ENCODE data around the gene GJD2. TPM values are rescaled to one million over a fixed set of nuclear protein-coding genes. Genes with fewer than 3 reads are reported as not detected.

The GJD2 gene
- total RNA-seq, 8 experiments from 2014 or later = 0.42 to 7.2 (median 3.0) TPM; not detected in 1

DNA sequence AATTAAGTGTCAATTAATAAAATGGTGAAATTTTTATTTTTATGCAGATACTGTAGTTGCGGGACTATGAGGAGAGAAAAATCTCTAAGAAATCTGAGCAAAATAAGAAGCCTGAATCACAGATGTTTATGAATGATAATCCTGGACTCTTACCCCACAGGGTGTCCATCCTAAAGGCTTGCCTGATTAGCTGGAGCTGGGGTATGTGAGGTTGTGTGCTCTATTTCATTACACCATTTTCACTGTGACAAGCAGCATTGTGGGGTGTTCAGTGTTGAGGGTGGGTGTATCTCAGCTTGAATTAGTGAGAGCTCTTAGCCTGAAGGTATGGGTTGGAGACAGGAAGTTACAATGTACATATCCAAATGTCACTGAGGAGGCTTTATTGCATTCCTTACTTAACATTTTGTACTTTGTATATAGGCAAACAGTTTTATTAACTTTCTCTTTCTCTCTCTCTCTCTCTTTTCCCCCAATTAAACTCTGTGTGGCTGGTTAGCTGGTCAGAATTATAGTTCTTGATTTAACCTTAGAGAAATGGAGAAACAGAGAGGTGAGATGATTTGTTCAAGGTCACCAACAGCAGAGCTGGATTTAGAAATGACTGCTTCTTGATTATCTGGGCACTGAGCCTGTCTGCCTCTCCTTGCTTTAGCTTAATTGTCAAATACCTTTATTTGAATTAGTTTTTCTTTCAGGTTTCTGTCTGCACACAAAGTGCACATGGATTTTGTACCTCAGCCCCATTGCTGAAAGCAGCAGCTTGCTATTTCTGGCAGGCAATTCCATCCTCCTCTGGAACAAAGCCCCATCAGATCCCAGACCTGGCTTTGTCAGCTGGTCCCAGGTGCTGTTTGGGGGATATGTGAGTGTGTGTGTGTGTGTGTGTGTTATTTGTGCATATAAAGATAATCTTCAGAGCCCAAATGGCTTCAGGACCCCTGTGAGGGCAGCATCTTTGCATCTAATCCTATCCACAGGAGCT lies 35.8 kb downstream of the GJD2 start:
- in situ Hi-C loops (cut with MboI; ENCODE audit: low pct_unique_long_range_greater_than_20kb in 2 of 9, low sequenced_read_pairs in 9 of 9, unreplicated experiment in 9 of 9) = loop anchor here in 5 of 9 experiments (10.0 to 25.0 kb wide), 3 partner anchors 93 to 206 kb away; no protein-coding TSS in a partner anchor
- Histone ChIP-seq H3K4me3 (no peak overlapping the region), H3K27ac (no peak overlapping the region), H3K4me1 (replicated peaks in 1 of 2) (peaks cover 9 to 33% of the 10 kb centered on the region in 2 donors)
- 44 to 100% (median 100%) methylated on average over 1 of the region's 1 CpG; no CpG with 5 or more reads in 3 of the 10 experiments for WGBS, 10 experiments
- peak in 3 of 8 experiments; percentile 2 to 41 (median 3) for ATAC-seq (replicated peaks in 6 of 8)

DNA sequence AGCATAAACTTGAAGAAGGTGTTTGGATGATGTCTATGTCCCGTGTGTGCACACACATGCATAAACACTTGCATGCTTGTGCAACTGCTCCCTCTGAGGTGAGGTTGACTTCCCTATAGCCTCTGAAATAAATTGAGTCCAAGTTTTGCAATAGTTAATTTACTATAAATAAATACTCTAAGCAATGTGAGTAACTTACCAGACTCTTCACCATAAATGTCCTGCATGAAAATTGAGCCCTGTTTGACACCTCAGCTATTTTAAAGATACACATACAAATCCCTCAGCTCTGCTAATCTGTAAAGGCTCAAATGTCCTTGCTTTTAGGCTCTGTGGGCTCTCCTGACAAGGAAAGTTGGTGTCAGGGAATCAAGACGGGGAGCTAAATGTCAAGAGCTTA lies 37.1 kb downstream of the GJD2 start:
- peaks cover 9 to 33% of the 10 kb centered on the region in 2 donors for H3K4me1 ChIP-seq (replicated peaks in 1 of 2)
- no peak overlapping the region for H3K4me3 ChIP-seq
- in situ Hi-C loops (cut with MboI; ENCODE audit: low pct_unique_long_range_greater_than_20kb in 2 of 9, low sequenced_read_pairs in 9 of 9, unreplicated experiment in 9 of 9) = loop anchor here in 5 of 9 experiments (10.0 to 25.0 kb wide), 3 partner anchors 95 to 207 kb away; no protein-coding TSS in a partner anchor
- H3K27ac ChIP-seq = no peak overlapping the region
- 33 to 100% (median 73%) methylated on average over 1 to 2 of the region's 2 CpGs; no CpG with 5 or more reads in 2 of the 10 experiments for WGBS, 10 experiments
- ATAC-seq (replicated peaks in 6 of 8) = no peak

DNA sequence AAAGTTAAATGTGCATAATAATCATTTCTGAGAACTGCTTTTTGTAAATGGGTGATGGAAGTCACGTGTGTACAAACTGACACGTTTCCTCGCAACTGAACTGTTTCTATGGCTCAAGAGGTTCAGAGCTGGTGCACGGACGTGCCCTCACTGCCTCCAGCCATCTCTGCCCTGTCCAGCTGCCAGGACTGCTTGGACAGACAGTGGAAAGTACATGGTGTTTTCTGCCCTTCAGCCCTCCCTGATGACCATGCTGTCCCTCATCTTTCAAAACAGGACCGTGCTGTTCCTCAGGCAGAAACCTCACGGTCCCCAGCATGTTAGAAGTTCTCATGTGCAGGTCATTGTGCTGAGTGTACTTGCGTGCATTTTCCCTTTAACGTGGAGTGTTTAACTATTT lies 38.7 kb downstream of the GJD2 start:
- in situ Hi-C loops (cut with MboI; ENCODE audit: low pct_unique_long_range_greater_than_20kb in 2 of 9, low sequenced_read_pairs in 9 of 9, unreplicated experiment in 9 of 9) = loop anchor here in 5 of 9 experiments (10.0 to 25.0 kb wide), 3 partner anchors 96 to 209 kb away; no protein-coding TSS in a partner anchor
- ATAC-seq (replicated peaks in 6 of 8) = no peak
- Histone ChIP-seq H3K4me3 (no peak overlapping the region), H3K4me1 (replicated peaks in 1 of 2) (peaks cover 3 to 20% of the 10 kb centered on the region in 2 donors), H3K27ac (no peak overlapping the region)
- 44 to 100% (median 85%) methylated on average over 1 to 8 of the region's 9 CpGs; no CpG with 5 or more reads in 3 of the 10 experiments for WGBS, 10 experiments

DNA sequence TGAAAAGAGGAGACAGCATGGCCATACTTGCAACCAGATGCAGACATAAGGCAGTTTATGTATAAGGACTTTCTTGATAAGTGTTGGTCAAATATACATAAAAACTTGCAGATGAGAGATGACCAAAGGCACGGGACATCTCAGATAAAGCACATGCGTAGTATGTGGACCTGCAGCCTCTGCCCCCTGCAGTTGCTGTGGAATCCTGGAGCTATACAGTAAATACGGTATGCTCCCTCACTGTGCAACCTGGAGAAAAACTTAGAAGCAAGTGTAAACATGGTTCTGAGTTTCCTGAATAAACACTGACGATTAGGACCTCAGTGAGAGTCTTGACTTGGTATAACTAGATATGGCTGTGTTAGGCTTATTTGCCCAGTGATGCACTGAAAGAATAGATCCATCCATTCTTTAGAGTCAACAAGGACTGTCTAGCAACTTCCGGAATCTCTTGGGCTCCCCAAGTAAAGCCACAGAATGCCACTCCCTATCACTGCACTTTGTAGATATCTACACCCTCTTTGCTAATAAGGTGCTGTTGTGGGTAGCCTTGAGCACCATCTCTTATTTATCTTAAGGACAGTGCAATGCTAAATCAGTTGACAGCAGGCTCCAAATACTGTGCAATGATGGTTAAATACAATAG lies 40.2 kb downstream of the GJD2 start:
- in situ Hi-C loops (cut with MboI; ENCODE audit: low pct_unique_long_range_greater_than_20kb in 2 of 9, low sequenced_read_pairs in 9 of 9, unreplicated experiment in 9 of 9) = loop anchor here in 5 of 9 experiments (10.0 to 25.0 kb wide), 3 partner anchors 98 to 210 kb away; no protein-coding TSS in a partner anchor
- no peak for ATAC-seq (replicated peaks in 6 of 8)
- WGBS, 10 experiments = 76 to 100% (median 82%) methylated on average over 1 to 4 of the region's 5 CpGs; no CpG with 5 or more reads in 1 of the 10 experiments

DNA sequence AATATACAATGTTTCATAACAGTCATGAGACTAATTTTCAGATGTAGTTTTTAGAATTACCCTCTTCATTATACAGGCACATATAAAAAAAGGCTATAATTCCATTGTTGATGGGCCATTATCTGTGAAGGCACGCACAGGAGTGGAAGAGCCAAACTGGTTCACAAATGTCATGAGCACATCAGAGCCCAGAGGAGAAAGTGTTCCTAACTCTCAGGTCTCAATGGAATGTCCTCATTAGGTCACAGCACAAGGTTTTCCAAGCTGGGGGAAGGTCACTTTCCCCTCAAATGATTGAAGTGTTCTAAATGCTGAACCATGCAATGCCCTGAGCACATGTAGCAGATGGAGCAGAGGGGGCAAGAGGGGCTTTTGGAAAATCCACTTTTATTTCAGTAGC lies 41.2 kb downstream of the GJD2 start:
- Histone ChIP-seq H3K27ac (no peak overlapping the region), H3K4me1 (replicated peaks in 1 of 2) (peaks cover 0 to 8% of the 10 kb centered on the region in 2 donors), H3K4me3 (no peak overlapping the region)
- WGBS, 10 experiments = 100% methylated on average over 1 of the region's 1 CpG; no CpG with 5 or more reads in 6 of the 10 experiments
- no peak for ATAC-seq (replicated peaks in 6 of 8)
- in situ Hi-C loops (cut with MboI; ENCODE audit: low pct_unique_long_range_greater_than_20kb in 2 of 9, low sequenced_read_pairs in 9 of 9, unreplicated experiment in 9 of 9) = loop anchor here in 5 of 9 experiments (10.0 to 25.0 kb wide), 3 partner anchors 99 to 211 kb away; no protein-coding TSS in a partner anchor

More for the DNA sequence above, 40.2 kb downstream of the GJD2 start:
- Histone ChIP-seq H3K27ac (no peak overlapping the region), H3K4me3 (no peak overlapping the region), H3K4me1 (replicated peaks in 1 of 2) (peaks cover 3 to 17% of the 10 kb centered on the region in 2 donors)

DNA sequence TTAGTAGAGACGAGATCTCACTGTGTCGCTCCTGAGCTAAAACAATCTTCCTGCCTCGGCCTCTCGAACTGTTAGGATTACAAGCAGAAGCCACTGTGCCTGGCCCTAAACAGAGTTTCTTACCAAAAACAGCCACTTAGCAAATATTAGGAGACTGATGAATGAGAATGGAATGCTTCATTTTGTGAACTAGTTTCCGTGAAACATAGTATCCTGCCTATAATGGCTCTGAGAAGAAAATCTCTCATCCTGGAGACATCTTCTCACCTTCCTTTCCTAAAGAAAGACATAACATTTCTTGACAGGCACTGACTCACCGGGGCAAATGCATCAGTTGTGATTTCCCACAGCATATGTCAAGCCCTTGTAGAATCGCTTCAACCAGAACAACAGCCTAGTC lies 44.9 kb downstream of the GJD2 start:
- Histone ChIP-seq H3K27ac (no peak overlapping the region), H3K4me1 (replicated peaks in 1 of 2) (no peaks in the 10 kb centered on the region), H3K4me3 (no peak overlapping the region)
- in situ Hi-C loops (cut with MboI; ENCODE audit: low pct_unique_long_range_greater_than_20kb in 2 of 9, low sequenced_read_pairs in 9 of 9, unreplicated experiment in 9 of 9) = loop anchor here in 5 of 9 experiments (10.0 to 25.0 kb wide), 4 partner anchors 102 to 215 kb away; no protein-coding TSS in a partner anchor
- WGBS, 10 experiments = 45 to 97% (median 80%) methylated on average over 2 to 7 of the region's 7 CpGs; no CpG with 5 or more reads in 1 of the 10 experiments
- peak in 1 of 8 experiments; percentile 29 for ATAC-seq (replicated peaks in 6 of 8)

DNA sequence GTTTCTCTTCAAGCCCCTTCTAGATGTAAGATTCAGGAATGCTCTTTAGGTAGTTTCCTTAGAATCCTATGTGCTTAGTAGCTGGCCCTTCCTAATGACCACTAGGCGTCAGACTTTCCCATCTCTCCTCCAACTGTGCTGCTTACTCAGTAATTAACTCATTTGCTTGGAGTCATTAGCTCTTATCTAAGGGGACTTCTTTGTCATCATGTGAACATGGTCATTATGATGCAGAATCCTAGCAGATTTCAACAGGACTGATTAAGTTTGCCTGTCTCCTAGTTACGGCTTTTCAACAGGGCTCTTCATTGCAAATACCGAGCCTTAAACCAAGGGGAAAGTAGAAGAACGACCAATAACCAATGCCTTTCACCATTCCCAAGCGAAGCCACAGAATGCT lies 46.4 kb downstream of the GJD2 start:
- ATAC-seq (replicated peaks in 6 of 8) = peak; percentile 76 to 97 (median 83)
- WGBS, 10 experiments = 23 to 67% (median 44%) methylated on average over 2 to 5 of the region's 5 CpGs; no CpG with 5 or more reads in 2 of the 10 experiments
- in situ Hi-C loops (cut with MboI; ENCODE audit: low pct_unique_long_range_greater_than_20kb in 2 of 9, low sequenced_read_pairs in 9 of 9, unreplicated experiment in 9 of 9) = loop anchor here in 4 of 9 experiments (10.0 to 25.0 kb wide), 3 partner anchors 104 to 206 kb away; no protein-coding TSS in a partner anchor
- Histone ChIP-seq H3K27ac (no peak overlapping the region), H3K4me3 (no peak overlapping the region), H3K4me1 (replicated peaks in 1 of 2) (no peaks in the 10 kb centered on the region)

DNA sequence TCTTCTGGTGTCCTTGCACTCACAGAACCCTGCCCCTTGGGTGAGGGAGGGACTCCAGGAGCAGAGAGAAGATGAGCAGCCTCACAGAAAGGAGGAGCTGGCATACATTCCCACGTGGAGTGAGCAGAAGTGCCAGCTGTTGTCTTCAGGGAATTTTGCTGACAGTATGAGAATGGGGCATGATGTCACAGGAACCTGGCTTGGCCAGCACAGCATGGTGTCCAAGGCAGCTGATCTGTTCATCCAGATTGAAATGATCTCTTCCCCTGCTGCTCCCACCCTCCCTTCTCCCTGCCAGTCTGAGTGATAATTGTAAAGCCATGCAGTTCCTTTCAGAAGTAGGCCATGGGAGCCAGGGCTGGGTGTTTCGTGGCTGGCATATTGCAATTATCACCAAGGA lies 53.3 kb downstream of the GJD2 start:
- ATAC-seq (replicated peaks in 6 of 8) = peak in 4 of 8 experiments; percentile 29 to 70 (median 48)
- in situ Hi-C loops (cut with MboI; ENCODE audit: low pct_unique_long_range_greater_than_20kb in 2 of 9, low sequenced_read_pairs in 9 of 9, unreplicated experiment in 9 of 9) = loop anchor here in 4 of 9 experiments (10.0 to 25.0 kb wide), 3 partner anchors 111 to 213 kb away; no protein-coding TSS in a partner anchor

More for the DNA sequence above, 53.3 kb downstream of the GJD2 start:
- 0 to 56% (median 17%) methylated on average over 1 to 2 of the region's 2 CpGs; no CpG with 5 or more reads in 4 of the 10 experiments for WGBS, 10 experiments
- Histone ChIP-seq H3K4me1 (replicated peaks in 1 of 2) (no peaks in the 10 kb centered on the region), H3K4me3 (no peak overlapping the region), H3K27ac (no peak overlapping the region)

Other genes with a start within 250 kb of the GJD2 start
- gene GOLGA8B, start 171.3 kb downstream of the GJD2 start, total RNA-seq = 10 to 100 TPM; 25.2 to 84.8 (median 48.2) TPM
- 1 to 10 TPM in 2 of 8 experiments, under 1 TPM in 3, not detected in 3; 0.22 to 1.4 (median 0.47) TPM for gene ACTC1, start 40.6 kb upstream of the GJD2 start, total RNA-seq
- gene AQR, start 214.7 kb upstream of the GJD2 start, total RNA-seq = 10 to 100 TPM; 14.9 to 46.9 (median 19.5) TPM
- 100 to 1,000 TPM in 1 of 8 experiments, 10 to 100 TPM in 7; 30.4 to 107 (median 43.8) TPM for gene ZNF770, start 233.3 kb upstream of the GJD2 start, total RNA-seq